C4-2B (cell line): ENCODE results near the gene NAPA.

Source experiments
- ZFX ChIP-seq: fragments of 450-650 bp; IDR thresholded peaks from 2 replicates; pipeline ENCODE4 v1.6.1; 2017
- TF ChIP-seq, protein P1 (sequence below): fragments of 450-650 bp; conservative IDR thresholded peaks from 2 replicates; pipeline ENCODE4 v1.5.1; 2017; ENCODE audit warnings: mild to moderate bottlenecking

DNA sequence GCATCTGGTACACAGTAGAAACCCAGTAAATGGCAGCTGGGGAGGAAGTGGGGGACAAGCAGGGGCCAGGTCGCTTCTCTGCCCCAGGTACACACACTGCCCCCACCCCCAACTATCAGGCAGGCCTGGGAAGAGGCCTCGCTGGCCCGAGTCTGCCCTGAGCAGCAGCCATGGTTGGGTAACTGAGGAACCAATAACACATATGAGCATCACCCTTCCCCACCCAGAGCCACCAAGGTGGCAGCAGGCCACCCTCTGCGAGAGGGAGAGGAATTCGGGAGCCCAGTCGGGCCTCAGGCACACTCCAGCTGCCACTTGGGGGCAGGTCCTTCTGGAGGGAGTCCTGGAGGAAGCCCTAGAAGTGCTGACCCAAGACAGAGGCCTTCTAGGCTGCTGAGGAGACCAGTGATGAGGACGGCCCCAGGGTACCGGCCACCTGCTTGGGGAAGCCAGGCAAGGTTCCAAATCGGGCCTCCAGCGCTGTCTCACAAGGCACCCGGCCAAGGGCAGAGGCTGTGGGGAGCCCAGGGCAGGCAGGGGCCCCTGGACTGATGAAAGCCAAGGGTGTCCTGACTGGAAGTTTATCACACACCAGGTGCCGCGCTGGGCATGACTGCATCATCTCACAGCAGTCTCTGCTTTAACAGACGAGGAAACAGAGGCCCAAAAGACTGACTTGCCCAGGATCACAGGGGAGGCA is 16.9 kb downstream of the NAPA start:
- no peak for TF ChIP-seq ZFX
- TF ChIP-seq, protein P1, sequence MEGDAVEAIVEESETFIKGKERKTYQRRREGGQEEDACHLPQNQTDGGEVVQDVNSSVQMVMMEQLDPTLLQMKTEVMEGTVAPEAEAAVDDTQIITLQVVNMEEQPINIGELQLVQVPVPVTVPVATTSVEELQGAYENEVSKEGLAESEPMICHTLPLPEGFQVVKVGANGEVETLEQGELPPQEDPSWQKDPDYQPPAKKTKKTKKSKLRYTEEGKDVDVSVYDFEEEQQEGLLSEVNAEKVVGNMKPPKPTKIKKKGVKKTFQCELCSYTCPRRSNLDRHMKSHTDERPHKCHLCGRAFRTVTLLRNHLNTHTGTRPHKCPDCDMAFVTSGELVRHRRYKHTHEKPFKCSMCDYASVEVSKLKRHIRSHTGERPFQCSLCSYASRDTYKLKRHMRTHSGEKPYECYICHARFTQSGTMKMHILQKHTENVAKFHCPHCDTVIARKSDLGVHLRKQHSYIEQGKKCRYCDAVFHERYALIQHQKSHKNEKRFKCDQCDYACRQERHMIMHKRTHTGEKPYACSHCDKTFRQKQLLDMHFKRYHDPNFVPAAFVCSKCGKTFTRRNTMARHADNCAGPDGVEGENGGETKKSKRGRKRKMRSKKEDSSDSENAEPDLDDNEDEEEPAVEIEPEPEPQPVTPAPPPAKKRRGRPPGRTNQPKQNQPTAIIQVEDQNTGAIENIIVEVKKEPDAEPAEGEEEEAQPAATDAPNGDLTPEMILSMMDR = no peak
